NCI-H128 (cell line): ENCODE measurements around the gene SRRM2.

ENCODE experiments used
- DNase-seq: peaks from one replicate; lab custom pipeline; 2025; ENCODE audit not compliant: unreplicated experiment; lab: John Stamatoyannopoulos, UW

The SRRM2 gene

DNA sequence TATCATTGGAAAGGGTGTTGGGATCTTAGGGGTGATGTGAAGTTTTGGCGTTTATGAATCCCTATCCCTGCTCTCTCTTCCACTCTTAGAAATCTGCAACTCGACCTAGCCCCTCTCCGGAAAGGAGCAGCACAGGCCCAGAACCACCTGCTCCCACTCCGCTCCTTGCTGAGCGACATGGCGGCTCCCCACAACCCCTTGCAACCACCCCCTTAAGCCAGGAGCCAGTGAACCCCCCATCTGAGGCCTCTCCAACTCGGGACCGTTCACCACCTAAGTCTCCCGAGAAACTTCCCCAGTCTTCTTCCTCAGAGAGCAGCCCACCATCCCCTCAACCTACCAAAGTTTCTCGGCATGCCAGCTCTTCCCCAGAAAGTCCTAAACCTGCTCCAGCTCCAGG, 9.0 kb downstream of the SRRM2 start:
- DNase-seq: no peak

DNA sequence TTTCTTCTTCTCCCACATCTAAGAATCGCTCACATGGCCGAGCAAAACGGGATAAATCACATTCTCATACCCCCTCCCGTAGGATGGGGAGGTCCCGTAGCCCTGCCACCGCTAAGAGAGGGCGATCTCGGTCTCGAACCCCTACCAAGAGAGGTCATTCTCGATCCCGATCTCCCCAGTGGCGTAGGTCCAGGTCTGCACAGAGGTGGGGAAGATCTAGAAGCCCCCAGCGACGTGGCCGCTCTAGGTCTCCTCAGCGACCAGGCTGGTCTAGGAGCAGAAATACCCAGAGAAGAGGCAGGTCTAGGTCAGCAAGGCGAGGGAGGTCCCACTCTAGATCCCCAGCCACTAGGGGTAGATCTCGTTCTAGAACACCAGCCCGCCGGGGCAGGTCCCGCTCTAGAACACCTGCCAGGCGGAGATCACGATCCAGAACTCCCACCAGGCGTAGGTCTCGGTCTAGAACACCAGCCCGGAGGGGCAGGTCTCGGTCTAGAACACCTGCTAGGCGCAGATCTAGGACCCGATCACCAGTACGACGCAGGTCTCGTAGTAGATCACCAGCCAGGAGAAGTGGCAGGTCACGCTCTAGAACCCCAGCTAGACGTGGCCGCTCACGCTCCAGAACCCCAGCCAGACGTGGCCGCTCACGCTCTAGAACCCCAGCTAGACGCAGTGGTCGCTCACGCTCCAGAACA, 9.6 kb downstream of the SRRM2 start:
- no peak for DNase-seq

DNA sequence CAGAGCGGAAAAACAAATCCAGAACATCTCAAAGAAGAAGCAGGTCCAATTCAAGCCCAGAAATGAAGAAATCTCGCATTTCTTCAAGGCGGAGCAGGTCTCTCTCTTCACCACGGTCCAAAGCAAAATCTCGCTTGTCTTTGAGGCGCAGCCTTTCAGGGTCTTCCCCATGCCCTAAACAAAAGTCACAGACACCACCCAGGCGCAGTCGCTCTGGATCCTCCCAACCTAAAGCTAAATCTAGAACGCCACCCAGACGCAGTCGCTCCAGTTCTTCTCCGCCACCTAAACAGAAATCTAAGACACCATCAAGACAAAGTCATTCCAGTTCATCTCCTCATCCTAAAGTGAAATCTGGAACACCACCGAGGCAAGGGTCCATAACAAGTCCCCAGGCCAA, 10.3 kb downstream of the SRRM2 start:
- DNase-seq: no peak

DNA sequence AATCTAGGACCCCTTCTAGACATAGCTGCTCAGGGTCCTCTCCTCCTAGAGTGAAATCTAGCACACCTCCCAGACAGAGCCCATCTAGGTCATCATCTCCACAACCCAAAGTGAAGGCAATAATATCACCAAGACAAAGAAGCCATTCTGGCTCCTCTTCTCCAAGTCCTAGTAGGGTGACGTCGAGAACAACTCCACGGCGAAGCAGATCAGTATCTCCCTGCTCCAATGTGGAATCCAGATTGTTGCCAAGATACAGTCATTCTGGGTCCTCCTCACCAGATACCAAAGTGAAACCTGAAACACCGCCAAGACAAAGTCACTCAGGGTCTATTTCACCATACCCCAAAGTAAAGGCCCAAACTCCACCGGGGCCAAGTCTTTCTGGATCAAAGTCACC, 10.7 kb downstream of the SRRM2 start:
- no peak for DNase-seq

DNA sequence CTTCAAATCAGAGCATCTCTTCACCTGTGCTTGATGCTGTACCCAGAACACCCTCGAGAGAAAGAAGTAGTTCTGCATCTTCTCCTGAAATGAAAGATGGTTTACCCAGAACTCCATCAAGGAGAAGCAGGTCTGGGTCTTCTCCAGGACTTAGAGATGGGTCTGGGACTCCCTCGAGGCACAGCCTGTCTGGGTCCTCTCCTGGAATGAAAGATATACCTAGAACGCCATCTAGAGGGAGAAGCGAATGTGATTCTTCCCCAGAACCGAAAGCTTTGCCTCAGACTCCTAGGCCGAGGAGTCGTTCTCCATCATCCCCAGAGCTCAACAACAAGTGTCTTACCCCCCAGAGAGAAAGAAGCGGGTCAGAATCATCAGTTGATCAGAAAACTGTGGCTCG, 12.3 kb downstream of the SRRM2 start:
- no peak for DNase-seq

DNA sequence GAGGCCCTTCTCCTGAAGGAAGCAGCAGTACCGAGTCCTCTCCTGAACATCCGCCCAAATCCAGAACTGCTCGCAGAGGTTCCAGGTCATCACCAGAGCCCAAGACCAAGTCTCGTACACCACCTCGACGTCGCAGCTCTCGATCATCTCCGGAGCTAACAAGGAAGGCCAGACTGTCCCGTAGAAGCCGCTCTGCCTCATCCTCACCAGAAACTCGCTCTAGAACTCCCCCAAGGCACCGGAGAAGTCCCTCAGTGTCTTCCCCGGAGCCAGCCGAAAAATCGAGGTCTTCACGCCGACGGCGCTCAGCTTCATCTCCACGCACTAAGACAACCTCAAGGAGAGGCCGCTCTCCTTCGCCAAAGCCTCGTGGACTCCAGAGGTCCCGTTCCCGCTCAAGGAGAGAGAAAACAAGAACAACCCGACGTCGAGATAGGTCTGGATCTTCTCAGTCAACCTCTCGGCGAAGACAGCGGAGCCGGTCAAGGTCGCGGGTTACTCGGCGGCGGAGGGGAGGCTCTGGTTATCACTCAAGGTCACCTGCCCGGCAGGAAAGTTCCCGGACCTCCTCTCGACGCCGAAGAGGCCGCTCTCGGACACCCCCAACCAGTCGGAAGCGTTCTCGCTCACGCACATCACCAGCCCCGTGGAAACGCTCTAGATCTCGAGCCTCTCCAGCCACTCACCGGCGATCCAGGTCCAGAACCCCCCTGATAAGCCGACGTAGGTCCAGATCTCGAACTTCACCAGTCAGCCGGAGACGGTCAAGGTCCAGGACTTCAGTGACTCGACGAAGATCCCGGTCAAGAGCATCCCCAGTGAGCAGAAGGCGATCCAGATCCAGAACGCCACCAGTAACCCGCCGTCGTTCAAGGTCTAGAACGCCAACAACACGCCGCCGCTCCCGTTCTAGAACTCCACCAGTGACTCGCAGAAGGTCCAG, 13.3 kb downstream of the SRRM2 start:
- no peak for DNase-seq

DNA sequence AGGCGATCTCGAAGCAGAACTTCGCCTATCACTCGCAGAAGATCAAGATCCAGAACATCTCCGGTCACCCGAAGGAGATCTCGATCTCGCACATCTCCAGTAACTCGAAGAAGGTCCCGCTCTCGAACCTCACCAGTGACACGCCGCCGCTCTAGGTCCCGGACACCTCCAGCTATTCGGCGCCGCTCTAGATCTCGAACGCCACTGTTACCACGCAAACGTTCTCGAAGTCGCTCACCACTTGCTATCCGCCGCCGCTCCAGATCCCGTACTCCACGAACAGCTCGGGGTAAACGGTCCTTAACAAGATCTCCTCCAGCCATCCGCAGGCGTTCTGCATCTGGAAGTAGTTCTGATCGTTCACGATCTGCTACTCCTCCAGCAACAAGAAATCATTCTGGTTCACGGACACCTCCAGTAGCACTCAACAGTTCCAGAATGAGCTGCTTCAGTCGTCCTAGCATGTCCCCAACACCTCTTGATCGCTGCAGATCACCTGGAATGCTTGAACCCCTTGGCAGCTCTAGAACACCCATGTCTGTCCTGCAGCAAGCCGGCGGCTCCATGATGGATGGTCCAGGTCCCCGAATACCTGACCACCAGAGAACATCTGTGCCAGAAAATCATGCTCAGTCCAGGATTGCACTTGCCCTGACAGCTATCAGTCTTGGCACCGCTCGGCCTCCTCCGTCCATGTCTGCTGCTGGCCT, 14.1 kb downstream of the SRRM2 start:
- no peak for DNase-seq

DNA sequence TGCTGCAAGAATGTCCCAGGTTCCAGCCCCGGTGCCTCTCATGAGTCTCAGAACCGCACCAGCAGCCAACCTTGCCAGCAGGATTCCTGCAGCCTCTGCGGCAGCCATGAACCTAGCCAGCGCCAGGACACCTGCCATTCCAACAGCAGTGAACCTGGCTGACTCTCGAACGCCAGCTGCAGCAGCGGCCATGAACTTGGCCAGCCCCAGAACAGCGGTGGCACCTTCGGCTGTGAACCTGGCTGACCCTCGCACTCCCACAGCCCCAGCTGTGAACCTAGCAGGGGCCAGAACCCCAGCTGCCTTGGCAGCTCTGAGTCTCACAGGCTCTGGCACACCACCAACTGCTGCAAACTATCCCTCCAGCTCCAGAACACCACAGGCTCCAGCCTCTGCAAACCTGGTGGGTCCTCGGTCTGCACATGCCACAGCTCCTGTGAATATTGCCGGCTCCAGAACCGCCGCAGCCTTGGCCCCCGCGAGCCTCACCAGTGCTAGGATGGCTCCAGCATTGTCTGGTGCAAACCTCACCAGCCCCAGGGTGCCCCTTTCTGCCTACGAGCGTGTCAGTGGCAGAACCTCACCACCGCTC, 14.8 kb downstream of the SRRM2 start:
- no peak for DNase-seq

DNA sequence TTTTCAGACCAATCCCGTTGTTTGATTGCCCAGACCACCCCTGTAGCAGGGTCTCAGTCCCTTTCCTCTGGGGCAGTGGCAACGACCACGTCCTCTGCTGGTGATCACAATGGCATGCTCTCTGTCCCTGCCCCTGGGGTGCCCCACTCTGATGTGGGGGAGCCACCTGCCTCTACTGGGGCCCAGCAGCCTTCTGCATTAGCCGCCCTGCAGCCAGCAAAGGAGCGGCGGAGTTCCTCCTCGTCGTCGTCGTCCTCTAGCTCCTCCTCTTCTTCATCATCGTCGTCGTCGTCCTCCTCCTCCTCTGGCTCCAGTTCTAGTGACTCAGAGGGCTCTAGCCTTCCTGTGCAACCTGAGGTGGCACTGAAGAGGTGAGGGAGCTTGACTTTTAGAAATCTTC, 15.5 kb downstream of the SRRM2 start:
- DNase-seq: no peak

DNA sequence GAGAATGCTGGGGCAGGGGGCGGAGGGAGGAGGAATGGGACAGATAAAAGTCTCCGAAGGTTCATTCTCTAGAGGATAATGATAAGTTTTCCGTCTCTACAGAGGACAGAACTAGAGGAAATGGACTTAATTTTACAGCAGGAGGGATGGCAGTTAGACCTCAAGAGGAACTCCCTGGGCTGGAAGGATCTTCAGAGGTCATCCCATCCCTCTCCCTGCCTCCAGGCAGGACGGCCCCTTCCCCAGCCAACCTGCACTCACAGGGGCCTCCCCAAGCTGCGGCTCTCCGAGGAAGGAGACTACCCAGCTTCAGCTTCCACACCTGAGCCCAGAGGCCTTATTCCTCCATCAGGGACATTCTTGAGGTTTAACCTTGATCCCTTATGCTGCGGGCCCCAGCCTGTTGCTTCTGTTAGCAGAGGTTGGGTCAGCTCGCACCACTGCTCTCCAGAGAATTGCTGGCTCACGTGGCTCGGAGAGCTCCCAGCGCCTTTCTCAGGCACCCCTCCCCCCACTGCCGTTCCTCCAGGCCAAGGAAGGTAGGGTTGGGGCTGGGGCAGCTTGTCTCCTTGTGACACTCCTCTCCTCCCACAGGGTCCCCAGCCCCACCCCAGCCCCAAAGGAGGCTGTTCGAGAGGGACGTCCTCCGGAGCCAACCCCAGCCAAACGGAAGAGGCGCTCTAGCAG, 16.1 kb downstream of the SRRM2 start:
- DNase-seq: no peak

DNA sequence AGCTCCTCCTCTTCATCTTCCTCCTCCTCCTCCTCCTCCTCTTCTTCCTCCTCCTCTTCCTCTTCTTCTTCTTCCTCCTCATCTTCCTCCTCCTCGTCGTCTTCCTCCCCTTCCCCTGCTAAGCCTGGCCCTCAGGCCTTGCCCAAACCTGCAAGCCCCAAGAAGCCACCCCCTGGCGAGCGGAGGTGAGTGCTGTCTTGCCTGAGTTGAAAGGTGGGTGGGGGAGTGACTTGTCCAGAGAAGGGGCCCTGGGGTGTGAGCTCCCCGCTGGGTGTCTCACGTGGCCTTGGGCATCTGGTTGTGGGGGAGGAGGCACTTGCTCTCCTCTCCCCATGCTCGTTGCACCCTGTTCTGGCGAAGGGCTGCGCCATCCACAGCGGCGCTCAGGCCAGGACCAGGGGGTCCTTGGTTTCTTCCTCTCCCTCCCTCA, 16.7 kb downstream of the SRRM2 start:
- no peak for DNase-seq

DNA sequence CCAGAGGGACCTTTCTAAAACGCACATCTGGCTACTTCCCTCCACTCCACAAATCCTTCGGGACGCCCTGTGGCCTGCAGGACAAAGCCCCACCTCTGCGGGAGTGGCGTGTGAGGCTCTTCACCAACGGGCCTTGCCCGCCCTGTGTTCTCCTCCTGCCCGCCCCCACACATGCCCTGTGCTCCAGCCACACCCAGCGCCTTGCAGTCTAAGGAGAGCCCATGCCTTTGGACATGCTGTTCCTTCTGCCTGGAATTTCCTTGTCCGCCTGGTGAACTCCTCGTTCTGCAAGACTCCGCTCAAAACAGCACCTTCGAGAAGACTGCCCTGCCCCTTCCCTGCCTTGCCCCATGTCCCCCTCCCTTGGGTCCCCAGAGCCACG, 17.2 kb downstream of the SRRM2 start:
- no peak for DNase-seq

DNA sequence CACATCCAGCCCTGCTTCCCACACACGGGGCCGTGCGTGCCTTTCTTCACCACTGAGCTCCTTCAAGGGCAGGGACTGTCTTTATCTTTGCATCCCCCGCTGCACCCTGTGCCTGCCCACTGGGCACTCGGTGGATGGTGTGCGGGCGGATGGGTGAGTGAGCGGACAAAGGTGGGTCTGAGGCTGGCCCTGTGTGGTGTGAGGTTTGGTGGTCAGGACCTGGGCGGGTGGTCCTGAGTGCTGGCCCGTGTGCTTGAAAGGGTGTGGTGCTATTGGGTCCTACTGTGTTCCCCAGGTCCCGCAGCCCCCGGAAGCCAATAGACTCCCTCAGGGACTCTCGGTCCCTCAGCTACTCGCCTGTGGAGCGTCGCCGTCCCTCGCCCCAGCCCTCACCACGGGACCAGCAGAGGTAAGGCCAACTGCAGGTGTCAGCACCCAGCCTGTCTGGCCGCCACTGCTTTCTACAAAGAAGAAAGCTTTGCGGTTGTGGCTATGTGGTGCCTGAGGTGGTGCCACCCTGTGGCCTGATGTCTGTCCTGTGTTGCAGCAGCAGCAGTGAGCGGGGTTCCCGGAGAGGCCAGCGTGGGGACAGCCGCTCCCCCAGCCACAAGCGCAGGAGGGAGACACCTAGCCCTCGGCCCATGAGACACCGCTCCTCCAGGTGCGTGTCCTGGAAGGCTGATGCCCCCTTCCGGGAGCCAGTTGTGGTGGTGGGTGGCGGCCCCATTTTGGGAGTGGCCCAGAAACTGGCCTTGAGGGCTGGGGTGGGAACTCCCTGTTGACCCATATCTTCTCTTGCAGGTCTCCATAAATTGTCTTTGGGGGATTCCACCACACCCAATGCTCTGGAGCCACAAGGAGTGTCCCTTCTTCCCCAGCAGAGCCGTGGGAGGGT, 17.9 kb downstream of the SRRM2 start:
- DNase-seq: no peak

DNA sequence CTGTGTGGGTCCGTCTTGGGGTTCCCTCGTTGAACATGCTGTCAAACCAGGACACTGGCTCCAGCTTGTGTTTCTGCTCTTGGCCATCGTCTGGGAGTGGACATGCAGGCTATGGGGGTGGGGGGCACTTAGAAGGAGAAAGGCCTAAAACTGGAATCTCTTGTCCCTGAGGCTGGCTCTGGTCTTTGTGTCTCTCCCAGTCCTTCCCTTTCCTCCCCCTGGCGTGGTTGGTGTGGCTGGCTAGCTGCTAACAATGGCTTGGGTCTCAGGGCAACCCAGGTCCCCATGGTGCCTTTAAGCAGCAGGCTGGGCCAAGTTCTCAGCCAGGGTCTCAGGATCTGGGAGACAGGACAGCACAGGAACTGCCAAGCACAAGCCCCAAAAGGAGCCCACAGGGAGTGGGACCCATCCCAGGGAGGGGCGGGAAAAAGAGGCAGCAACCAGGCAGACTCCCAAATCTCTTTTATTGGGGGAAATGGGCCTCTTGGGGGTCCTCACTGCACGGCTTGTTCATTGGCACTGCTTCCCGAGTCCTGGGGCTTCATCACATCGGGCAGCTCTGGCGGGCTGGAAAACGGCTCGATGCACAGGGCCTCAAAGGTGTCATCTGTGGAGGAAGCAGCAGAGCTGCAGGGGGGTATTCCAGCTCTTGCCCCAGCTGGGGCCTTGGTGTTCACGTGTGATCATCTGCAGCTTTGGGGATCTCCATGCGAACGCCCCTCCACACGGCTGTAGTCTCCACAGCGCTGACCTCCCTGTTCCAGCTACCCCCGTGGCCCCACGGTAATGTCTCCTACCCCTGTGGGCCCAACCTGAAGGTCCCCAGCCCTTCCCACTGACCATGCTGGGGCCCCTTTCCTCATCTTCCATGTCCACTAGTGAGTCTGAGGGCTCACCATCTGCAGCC, 19.3 kb downstream of the SRRM2 start:
- DNase-seq: no peak

DNA sequence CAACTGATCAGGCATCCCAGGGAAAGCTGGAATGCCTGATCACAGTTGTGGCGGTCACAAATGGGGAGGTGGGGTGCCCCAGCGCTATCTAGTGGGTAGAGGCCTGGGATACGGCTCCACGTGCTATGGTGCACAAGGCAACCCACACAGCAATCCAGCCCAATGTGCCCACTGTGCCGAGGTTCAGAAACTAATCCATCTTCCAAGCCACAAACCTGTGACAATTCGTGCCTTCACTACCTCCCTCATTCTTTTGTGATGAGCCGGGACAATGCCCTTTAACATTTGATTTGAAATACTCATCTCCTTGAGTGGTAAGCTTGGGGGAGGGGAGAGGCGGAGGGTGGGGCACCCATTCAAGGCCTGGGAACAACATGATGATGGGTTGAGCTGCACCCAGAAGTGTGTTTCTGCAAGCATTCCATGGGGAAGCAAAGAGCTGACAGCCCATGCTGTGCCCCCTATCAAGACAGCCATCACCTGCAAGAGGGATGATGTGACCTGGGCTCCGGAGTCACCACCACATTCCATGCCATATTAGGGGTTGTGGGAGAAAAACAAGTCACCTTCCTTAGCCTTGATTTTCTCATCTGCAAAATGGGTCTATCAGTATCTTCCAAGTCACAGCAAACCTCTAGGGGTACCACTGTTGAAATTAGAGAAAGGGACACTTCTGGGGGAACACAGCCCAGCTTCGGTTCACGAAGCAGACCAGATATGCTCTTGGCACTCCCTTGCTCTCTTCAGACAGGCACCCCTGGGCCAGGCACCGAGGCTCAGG, 20.9 kb downstream of the SRRM2 start:
- DNase-seq: no peak

DNA sequence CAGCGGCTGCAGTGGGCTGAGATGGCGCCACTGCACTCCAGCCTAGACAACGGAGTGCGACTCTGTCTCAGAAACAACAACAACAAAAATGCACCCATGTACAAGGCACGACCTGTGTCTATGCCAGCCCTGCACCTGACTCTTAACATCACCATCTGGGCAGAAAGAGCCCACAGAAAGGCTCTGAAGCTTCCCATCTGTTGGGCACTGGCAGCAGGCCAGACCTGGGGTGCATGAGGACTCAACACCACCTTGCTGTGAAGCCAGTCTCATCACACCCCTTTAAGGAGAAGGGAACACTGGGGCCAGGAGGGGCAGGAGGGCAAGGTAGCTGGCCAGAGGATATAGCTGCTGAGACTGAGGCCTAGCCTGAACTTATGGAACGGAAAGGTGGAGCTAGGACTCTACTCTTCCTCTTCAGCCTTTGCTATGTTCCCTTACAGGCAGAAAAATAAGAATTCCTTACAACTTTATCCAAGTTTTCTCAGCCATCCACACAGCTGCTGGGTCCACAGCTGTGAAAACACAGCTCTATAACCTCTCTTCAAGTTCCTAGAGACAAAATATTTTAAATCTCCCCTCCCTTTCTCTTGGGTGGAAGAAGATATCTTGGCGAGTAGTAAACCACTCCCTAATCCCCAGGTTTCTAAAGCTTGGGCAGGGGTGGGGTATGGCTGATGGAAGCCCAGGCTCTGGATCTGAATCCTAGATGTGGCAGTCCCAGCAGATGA, 21.9 kb downstream of the SRRM2 start:
- DNase-seq: no peak

DNA sequence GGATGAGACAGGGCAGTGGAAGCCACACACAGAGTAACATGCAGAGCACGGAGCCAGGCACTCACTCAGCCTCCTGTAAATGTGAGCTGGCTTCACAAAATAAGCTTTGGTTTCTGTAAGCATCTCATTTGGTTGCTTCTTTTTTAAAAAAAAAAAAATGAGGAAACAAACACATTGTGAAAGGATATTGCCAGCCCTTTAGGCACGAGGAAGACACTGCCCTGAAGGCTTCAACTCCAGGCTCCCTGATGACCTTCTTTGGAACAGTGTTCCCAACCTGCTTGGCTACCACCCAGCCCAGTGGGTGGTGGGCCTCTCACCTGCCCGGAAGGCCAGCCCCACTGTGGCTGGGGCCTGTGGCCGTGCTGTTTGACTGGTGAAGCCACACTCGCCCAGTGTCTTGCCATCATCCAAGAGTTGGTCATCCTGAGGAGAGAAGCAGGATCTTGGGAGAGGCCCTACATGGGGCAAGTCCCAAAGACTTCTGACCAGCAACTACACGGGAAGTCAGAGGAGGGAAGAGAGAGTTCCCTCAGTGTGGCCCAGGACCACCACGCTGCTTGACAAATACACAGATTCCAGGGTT, 22.8 kb downstream of the SRRM2 start:
- DNase-seq: no peak
